Right ventricle myocardium inferior (tissue), 1 donor: ENCODE data around the gene INCA1. TPM values are rescaled to one million over a fixed set of nuclear protein-coding genes. Genes with fewer than 3 reads are reported as not detected.

ENCODE experiments used
- ATAC-seq: fragments of 200-7000 bp; cut with Tn5 transposase; one replicate; pipeline ENCODE4 v1.9.1; 2020; ENCODE audit warnings: mild to moderate bottlenecking, moderate library complexity
- DNase-seq: peaks from one replicate; pipeline ENCODE4 v3.0.0; 2021; ENCODE audit errors: missing footprints
- intact Hi-C: fragments of 100-400 bp; cut with DNase I; formaldehyde crosslinking; loops from one replicate; pipeline ENCODE4 v1.11.0; 2022
- total RNA-seq: library from RNA; stranded (reverse); fragmentation: NEBNext Ultra II Directional; extraction: Animal tissue kit (Norgen Biotek cat#: 25700); gene quantifications from one replicate; pipeline ENCODE4 v1.2.1, GENCODE V29; 2021
- donor health status: DM: no; HTN: yes; CAD: no; lungs with severe emphysema.

Gene INCA1
- total RNA-seq, 1 donor from 2014 or later = 2.4 TPM

GRCh38 chr17:5019475-5019956 lies 22.2 kb upstream of the INCA1 start:
- ATAC-seq (no peak), DNase-seq (no peak)
- intact Hi-C loops = no loop called here

- DNase-seq (no peak), ATAC-seq (no peak)
- intact Hi-C loops = no loop called here
Measured at GRCh38 chr17:5014357-5014756, 17.0 kb upstream of the INCA1 start.

- DNase-seq (no peak), ATAC-seq (no peak)
- intact Hi-C loops = no loop called here
Measured at GRCh38 chr17:5011928-5012327, 14.6 kb upstream of the INCA1 start.

- intact Hi-C loops = no loop called here
- no peak for DNase-seq
- ATAC-seq = no peak
Measured at GRCh38 chr17:5003214-5003867, 6.0 kb upstream of the INCA1 start.

- ATAC-seq = no peak
- no peak for DNase-seq
- intact Hi-C loops = no loop called here
Measured at GRCh38 chr17:5002121-5002788, 4.9 kb upstream of the INCA1 start.

GRCh38 chr17:5000237-5000639 lies 2.9 kb upstream of the INCA1 start:
- intact Hi-C loops = no loop called here
- ATAC-seq (peak; percentile 63), DNase-seq (peak; percentile 91)

GRCh38 chr17:4999430-5000093 lies 2.2 kb upstream of the INCA1 start:
- DNase-seq (no peak), ATAC-seq (peak; percentile 14)
- intact Hi-C loops = no loop called here

- ATAC-seq (no peak), DNase-seq (no peak)
- intact Hi-C loops = no loop called here
Measured at GRCh38 chr17:4998732-4999429, 1.6 kb upstream of the INCA1 start.

- DNase-seq (peak; percentile 80), ATAC-seq (peak; percentile 6)
- intact Hi-C loops = no loop called here
Measured at GRCh38 chr17:4998027-4998731, 857 bp upstream of the INCA1 start.

GRCh38 chr17:4994081-4994595 lies 3.2 kb downstream of the INCA1 start:
- no peak for DNase-seq
- no peak for ATAC-seq
- intact Hi-C loops = no loop called here

GRCh38 chr17:4987767-4988567 lies 9.4 kb downstream of the INCA1 start:
- no peak for DNase-seq
- ATAC-seq = peak; percentile 43
- intact Hi-C loops = loop anchor here (1.0 to 5.0 kb wide), 3 partner anchors 20 to 79 kb away; partner anchors contain the start of gene PFN1

- intact Hi-C loops = loop anchor here (1.0 to 5.0 kb wide), 3 partner anchors 19 to 78 kb away; partner anchors contain the start of gene PFN1
- ATAC-seq (peak; percentile 93), DNase-seq (peak; percentile 97)
Measured at GRCh38 chr17:4986951-4987766, 10.2 kb downstream of the INCA1 start, which contains the start of gene CAMTA2. Gene CAMTA2, minus strand, starts transcription at chr17:4987675. Its CDS starts 1,453 bp downstream, at chr17:4986222.

GRCh38 chr17:4986403-4986802 lies 10.9 kb downstream of the INCA1 start:
- DNase-seq = no peak
- intact Hi-C loops = loop anchor here (5.0 kb wide), 1 partner anchor 39 kb away; the partner anchor contains the start of gene PFN1
- no peak for ATAC-seq

- intact Hi-C loops = no loop called here
- DNase-seq (no peak), ATAC-seq (no peak)
Measured at GRCh38 chr17:4982305-4982704, 15.0 kb downstream of the INCA1 start.

GRCh38 chr17:4980644-4981216 lies 16.6 kb downstream of the INCA1 start:
- ATAC-seq = no peak
- DNase-seq = no peak
- intact Hi-C loops = loop anchor here (2.0 kb wide), 1 partner anchor 82 kb away; no protein-coding TSS in a partner anchor

GRCh38 chr17:4978726-4979125 lies 18.6 kb downstream of the INCA1 start:
- intact Hi-C loops = no loop called here
- ATAC-seq (no peak), DNase-seq (no peak)
